GM23338 (cell line): Measurements from ENCODE around the gene ATG2A. TPM values are rescaled to one million over a fixed set of nuclear protein-coding genes. Genes with fewer than 3 reads are reported as not detected.

Source experiments
- ATAC-seq: fragments of 200-7000 bp; cut with Tn5 transposase; 3 replicates; pipeline ENCODE4 v1.9.1; 2020
- DNase-seq: peaks from one replicate; pipeline ENCODE4 v3.0.0-alpha.2; 2015; ENCODE audit warnings: low spot score
- H2AFZ ChIP-seq: fragments of 200-600 bp; sonication (generic); 2 replicates; pipeline ENCODE4 v1.8.0; 2016; ENCODE audit warnings: antibody characterized with exemption, mild to moderate bottlenecking, moderate library complexity
- H3F3A ChIP-seq: fragments of 200-600 bp; sonication (generic); replicated peaks from 2 replicates; pipeline ENCODE4 v1.8.0; 2017; ENCODE audit warnings: antibody characterized with exemption, mixed run types, low read depth
- H3K27ac ChIP-seq: fragments of 200-600 bp; sonication (generic); 2 replicates; pipeline ENCODE4 v1.6.1; 2016; ENCODE audit warnings: low read depth
- H3K27me3 ChIP-seq: fragments of 200-600 bp; sonication (generic); 2 replicates; pipeline ENCODE4 v1.8.0; 2016; ENCODE audit warnings: mild to moderate bottlenecking, mixed run types, moderate library complexity; ENCODE audit not compliant: insufficient read depth
- H3K36me3 ChIP-seq: fragments of 200-600 bp; sonication (generic); 2 replicates; pipeline ENCODE4 v1.8.0; 2016; ENCODE audit warnings: mild to moderate bottlenecking; ENCODE audit not compliant: insufficient read depth
- H3K4me1 ChIP-seq: fragments of 200-600 bp; sonication (generic); 2 replicates; pipeline ENCODE4 v1.8.0; 2016; ENCODE audit warnings: mild to moderate bottlenecking, moderate library complexity; ENCODE audit not compliant: insufficient read depth
- H3K4me2 ChIP-seq: fragments of 200-600 bp; sonication (generic); 2 replicates; pipeline ENCODE4 v1.7.1; 2017; ENCODE audit warnings: mixed run types
- H3K4me3 ChIP-seq: fragments of 200-600 bp; sonication (generic); 2 replicates; pipeline ENCODE4 v1.6.1; 2016; ENCODE audit warnings: mixed run types
- H3K79me2 ChIP-seq: fragments of 200-600 bp; sonication (generic); replicated peaks from 2 replicates; pipeline ENCODE4 v1.8.0; 2017; ENCODE audit warnings: mild to moderate bottlenecking; ENCODE audit not compliant: insufficient read depth
- H3K9me2 ChIP-seq: fragments of 200-600 bp; sonication (generic); 2 replicates; pipeline ENCODE4 v1.8.0; 2017; ENCODE audit not compliant: insufficient read depth
- H4K20me1 ChIP-seq: fragments of 200-600 bp; sonication (generic); replicated peaks from 2 replicates; pipeline ENCODE4 v1.8.0; 2017; ENCODE audit warnings: mild to moderate bottlenecking; ENCODE audit not compliant: insufficient read depth
- H3K27ac Mint-ChIP-seq: 2 replicates; pipeline ENCODE4 v1.8.0; 2020; ENCODE audit warnings: inconsistent platforms, mild to moderate bottlenecking, moderate library complexity, mixed read lengths
- H3K27me3 Mint-ChIP-seq: 3 replicates; pipeline ENCODE4 v1.8.0; 2022; ENCODE audit warnings: low read depth, mild to moderate bottlenecking, moderate library complexity, mixed read lengths, inconsistent platforms; ENCODE audit not compliant: insufficient read depth, poor library complexity
- H3K36me3 Mint-ChIP-seq: 3 replicates; pipeline ENCODE4 v1.8.0; 2021; ENCODE audit warnings: low read depth, mild to moderate bottlenecking, inconsistent platforms, moderate library complexity, mixed read lengths
- H3K4me1 Mint-ChIP-seq: 3 replicates; pipeline ENCODE4 v1.8.0; 2020; ENCODE audit warnings: mild to moderate bottlenecking, inconsistent platforms, mixed read lengths
- H3K4me3 Mint-ChIP-seq: 3 replicates; pipeline ENCODE4 v1.8.0; 2021; ENCODE audit warnings: moderate library complexity, mild to moderate bottlenecking, inconsistent platforms, mixed read lengths
- H3K9me3 Mint-ChIP-seq: 3 replicates; pipeline ENCODE4 v1.8.0; 2020; ENCODE audit warnings: moderate library complexity, mild to moderate bottlenecking, inconsistent platforms, mixed read lengths
- CREB1 ChIP-seq: fragments of 250-450 bp; sonication (Bioruptor Pico); IDR thresholded peaks from 2 replicates; pipeline ENCODE4 v1.5.0; 2020; ENCODE audit warnings: low read depth, mild to moderate bottlenecking, moderate library complexity
- CTCF ChIP-seq, 2 experiments: fragments of 200-600 bp in 1 of 2; sonication (generic) in 1 of 2; conservative IDR thresholded peaks; 2 replicates each; pipeline versions ENCODE4 v1.5.1 to v1.6.1; 2016 to 2017; ENCODE audit warnings: antibody characterized with exemption in 2 of 2, low read depth in 2 of 2, mild to moderate bottlenecking in 2 of 2, moderate library complexity in 1 of 2
- ETS1 ChIP-seq: IDR thresholded peaks from 2 replicates; pipeline ENCODE4 v1.6.1; 2016; ENCODE audit warnings: antibody characterized with exemption
- EZH2 ChIP-seq: fragments of 200-600 bp; sonication (generic); IDR thresholded peaks from one replicate; pipeline ENCODE4 v1.8.0; 2017; ENCODE audit warnings: antibody characterized with exemption, mild to moderate bottlenecking, low read depth; ENCODE audit not compliant: unreplicated experiment
- EZH2phosphoT487 ChIP-seq: fragments of 200-600 bp; sonication (generic); IDR thresholded peaks from one replicate; pipeline ENCODE4 v1.8.1; 2018; ENCODE audit warnings: antibody characterized with exemption; ENCODE audit not compliant: unreplicated experiment
- JUNB ChIP-seq: IDR thresholded peaks from one replicate; pipeline ENCODE4 v1.6.1; 2016; ENCODE audit warnings: antibody characterized with exemption; ENCODE audit not compliant: unreplicated experiment
- NANOG ChIP-seq: IDR thresholded peaks from 2 replicates; pipeline ENCODE4 v1.6.1; 2016; ENCODE audit warnings: antibody characterized with exemption, borderline replicate concordance
- POLR2AphosphoS5 ChIP-seq: IDR thresholded peaks from 2 replicates; pipeline ENCODE4 v1.6.1; 2016; ENCODE audit warnings: antibody characterized with exemption, low read depth
- REST ChIP-seq: IDR thresholded peaks from one replicate; pipeline ENCODE4 v1.6.1; 2018; ENCODE audit warnings: antibody characterized with exemption; ENCODE audit not compliant: unreplicated experiment
- STAT1 ChIP-seq: IDR thresholded peaks from one replicate; pipeline ENCODE4 v1.6.1; 2016; ENCODE audit warnings: antibody characterized with exemption; ENCODE audit not compliant: unreplicated experiment
- ZNF114 ChIP-seq: fragments of 250-450 bp; sonication (Bioruptor Pico); IDR thresholded peaks from 2 replicates; pipeline ENCODE4 v1.5.0; 2020; ENCODE audit warnings: mild to moderate bottlenecking, moderate library complexity
- ZNF331 ChIP-seq: fragments of 250-450 bp; sonication (Bioruptor Pico); IDR thresholded peaks from 2 replicates; pipeline ENCODE4 v1.5.0; 2020; ENCODE audit warnings: low read depth, mild to moderate bottlenecking, moderate library complexity
- ZNF462 ChIP-seq: fragments of 250-450 bp; sonication (Bioruptor Pico); IDR thresholded peaks from 2 replicates; pipeline ENCODE4 v1.5.0; 2020; ENCODE audit warnings: mild to moderate bottlenecking, moderate library complexity
- polyA plus RNA-seq: library from polyadenylated mRNA; unstranded; fragments of >200 nt; fragmentation: Nextera tagmentation; extraction: Ambion mirVana; gene quantifications from 2 replicates; pipeline ENCODE4 v1.2.1, GENCODE V29; 2016
- total RNA-seq: library from RNA; depleted of rRNA; stranded (reverse); fragments of >200 nt; shearing (Covaris generic); gene quantifications from 2 replicates; pipeline ENCODE4 v1.2.3, GENCODE V29; 2014

ATG2A gene
- total and polyA plus RNA-seq, 2 experiments from 2014 or later: 8.7 to 31.7 TPM

- H3K4me1 Mint-ChIP-seq: peaks cover 17% of the 10 kb centered on the region
- ATAC-seq: no peak
Observed at GRCh38 chr11:64914123-64914522, 2.9 kb downstream of the ATG2A start.

More at GRCh38 chr11:64914123-64914522, 2.9 kb downstream of the ATG2A start:
- no peaks in the 10 kb centered on the region for H3F3A ChIP-seq
- H3K36me3 ChIP-seq: no peaks in the 10 kb centered on the region
- no peaks in the 10 kb centered on the region; the same call in 1 of the 2 replicates for H3K79me2 ChIP-seq
- H3K4me2 ChIP-seq: no peak overlapping the region
- Mint-ChIP-seq H3K4me3 (no peak overlapping the region), H3K36me3 (peaks cover 6% of the 10 kb centered on the region), H3K27ac (no peak overlapping the region; the same call in 1 of the 2 replicates), H3K27me3 (peaks cover 7% of the 10 kb centered on the region), H3K9me3 (no peaks in the 10 kb centered on the region)
- no peaks in the 10 kb centered on the region for H4K20me1 ChIP-seq
- H3K4me3 ChIP-seq: no peak overlapping the region
- H3K9me2 ChIP-seq: no peaks in the 10 kb centered on the region
- H3K27ac ChIP-seq: no peak overlapping the region
- H3K27me3 ChIP-seq: no peaks in the 10 kb centered on the region
- no peak overlapping the region for H2AFZ ChIP-seq
- no peak for TF ChIP-seq REST
- no peak for TF ChIP-seq ZNF114 (CRISPR knock-in tag)
- no peak for TF ChIP-seq CREB1 (CRISPR knock-in tag)
- TF ChIP-seq ZNF462: no peak
- no peak for TF ChIP-seq NANOG
- TF ChIP-seq POLR2AphosphoS5: no peak
- TF ChIP-seq ETS1: no peak
- no peak for TF ChIP-seq EZH2
- TF ChIP-seq STAT1: no peak
- TF ChIP-seq ZNF331 (CRISPR knock-in tag): no peak
- TF ChIP-seq CTCF (conservative IDR thresholded peaks at IDR 0.05; ENCODE audit: low read depth in 2 of 2): no peak
- TF ChIP-seq EZH2phosphoT487: no peak
- TF ChIP-seq JUNB: no peak
- no peak for DNase-seq
- H3K4me1 ChIP-seq: peaks cover 8% of the 10 kb centered on the region
